IgD-negative memory B cell (primary cell): ENCODE results near the gene LIN7C. TPM values are rescaled to one million over a fixed set of nuclear protein-coding genes. Genes with fewer than 3 reads are reported as not detected.

Experiments used
- H3K27ac Mint-ChIP-seq, 3 donors: one replicate each; pipeline ENCODE4 v1.8.0; 2020 to 2022; ENCODE audit warnings: mild to moderate bottlenecking in 3 of 3, mixed read lengths in 3 of 3, moderate library complexity in 1 of 3
- H3K27me3 Mint-ChIP-seq: one replicate; pipeline ENCODE4 v1.8.0; 2021; ENCODE audit warnings: mixed read lengths
- H3K36me3 Mint-ChIP-seq: one replicate; pipeline ENCODE4 v1.8.0; 2020; ENCODE audit warnings: mild to moderate bottlenecking, mixed read lengths
- H3K4me1 Mint-ChIP-seq, 3 donors: one replicate each; pipeline ENCODE4 v1.8.0; 2020 to 2022; ENCODE audit warnings: mixed read lengths in 3 of 3, mild to moderate bottlenecking in 1 of 3
- H3K4me3 Mint-ChIP-seq, 4 donors: one replicate each; pipeline ENCODE4 v1.8.0; 2020 to 2022; ENCODE audit warnings: mild to moderate bottlenecking in 4 of 4, mixed read lengths in 4 of 4, moderate library complexity in 3 of 4
- H3K9me3 Mint-ChIP-seq, 3 donors: one replicate each; pipeline ENCODE4 v1.8.0; 2020 to 2021; ENCODE audit warnings: mixed read lengths in 3 of 3, mild to moderate bottlenecking in 1 of 3
- polyA plus RNA-seq: library from polyadenylated mRNA; unstranded; fragments of 300-500 nt; fragmentation: Illumina TruSeq; gene quantifications from one replicate; pipeline ENCODE4 v1.2.3, GENCODE V29; 2021

LIN7C gene
- polyA plus RNA-seq, 1 donor from 2014 or later, result 10.7 TPM

DNA sequence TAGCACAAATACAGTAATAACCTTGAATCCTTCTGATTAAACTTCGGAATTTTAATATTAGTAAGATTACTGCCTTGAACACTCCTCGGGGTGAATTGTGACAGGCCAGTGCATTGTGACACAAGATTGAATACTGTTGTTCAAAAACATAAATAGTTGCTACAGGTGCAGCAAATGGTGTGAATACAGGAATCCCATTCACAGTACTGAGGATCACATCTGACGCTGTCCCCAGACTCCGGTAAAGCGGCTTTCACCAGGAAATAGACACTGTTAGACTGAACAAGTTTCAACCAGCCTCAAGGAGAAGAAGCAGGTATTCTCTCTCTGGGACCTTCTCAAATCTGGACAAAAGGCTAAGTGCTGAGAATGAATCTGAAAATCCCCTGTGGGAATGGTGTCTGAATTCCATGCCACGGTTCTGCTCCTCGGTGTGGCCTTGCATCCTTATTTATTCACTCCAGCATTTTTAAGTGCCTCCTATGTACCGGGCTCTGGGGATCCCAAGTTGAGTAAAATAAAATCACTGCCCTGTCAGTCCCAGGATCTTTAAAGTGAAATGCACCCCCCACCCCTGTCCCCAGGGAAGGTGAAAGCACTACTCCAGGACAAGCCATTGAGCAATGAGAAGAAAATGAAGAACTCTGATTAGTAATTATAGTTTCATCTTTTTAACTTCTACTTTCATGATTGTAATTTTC, 37.4 kb downstream of the LIN7C start:
- Mint-ChIP-seq H3K4me3 (peak overlapping the region in 2 of 4 donors; percentile 12 to 41), H3K36me3 (peaks cover 1% of the 10 kb centered on the region), H3K9me3 (no peaks in the 10 kb centered on the region), H3K4me1 (peaks cover 13 to 32% (median 25%) of the 10 kb centered on the region in 3 donors), H3K27ac (no peak overlapping the region), H3K27me3 (peaks cover 7% of the 10 kb centered on the region)

DNA sequence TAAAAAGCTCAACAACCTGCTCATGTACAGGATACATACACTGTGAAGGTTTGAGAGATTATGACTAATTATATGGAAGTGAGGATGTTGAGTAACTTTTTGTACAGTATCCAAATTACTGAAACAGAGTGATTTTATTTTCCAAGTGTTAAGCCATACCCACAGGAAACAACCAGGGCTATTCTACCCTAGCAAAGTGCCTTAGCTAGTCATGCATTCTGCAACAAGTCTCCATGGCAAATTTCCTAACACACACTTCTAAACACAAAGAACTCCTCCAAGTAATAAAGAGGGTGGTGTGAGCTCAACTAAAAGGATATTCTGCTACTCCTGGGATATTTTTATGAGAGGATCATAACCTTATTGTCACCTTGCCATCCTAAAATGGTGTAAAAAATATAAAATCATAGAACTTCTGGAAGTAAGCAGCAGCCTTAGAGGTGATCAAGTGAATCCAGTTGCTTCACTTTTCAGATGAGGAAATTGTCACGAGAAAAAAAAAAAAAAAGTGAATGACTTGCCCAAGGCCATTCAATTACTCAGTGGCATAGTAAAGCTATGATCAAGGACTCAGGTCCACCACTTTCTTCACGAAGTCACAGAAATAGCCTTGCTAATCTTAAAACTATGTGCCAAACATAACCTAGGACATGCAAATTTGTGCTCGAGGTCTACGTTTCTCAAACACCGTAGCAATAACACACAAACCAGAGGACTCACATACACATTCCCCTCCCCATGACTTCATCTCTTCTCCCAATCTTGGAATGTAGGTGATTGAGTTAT, 38.2 kb downstream of the LIN7C start:
- no peak overlapping the region for H3K27ac Mint-ChIP-seq
- H3K27me3 Mint-ChIP-seq, result peaks cover 9% of the 10 kb centered on the region
- no peaks in the 10 kb centered on the region for H3K9me3 Mint-ChIP-seq
- peaks cover 1% of the 10 kb centered on the region for H3K36me3 Mint-ChIP-seq
- H3K4me3 Mint-ChIP-seq, result peak overlapping the region in 2 of 4 donors; percentile 12 to 41
- peaks cover 13 to 32% (median 25%) of the 10 kb centered on the region in 3 donors for H3K4me1 Mint-ChIP-seq

DNA sequence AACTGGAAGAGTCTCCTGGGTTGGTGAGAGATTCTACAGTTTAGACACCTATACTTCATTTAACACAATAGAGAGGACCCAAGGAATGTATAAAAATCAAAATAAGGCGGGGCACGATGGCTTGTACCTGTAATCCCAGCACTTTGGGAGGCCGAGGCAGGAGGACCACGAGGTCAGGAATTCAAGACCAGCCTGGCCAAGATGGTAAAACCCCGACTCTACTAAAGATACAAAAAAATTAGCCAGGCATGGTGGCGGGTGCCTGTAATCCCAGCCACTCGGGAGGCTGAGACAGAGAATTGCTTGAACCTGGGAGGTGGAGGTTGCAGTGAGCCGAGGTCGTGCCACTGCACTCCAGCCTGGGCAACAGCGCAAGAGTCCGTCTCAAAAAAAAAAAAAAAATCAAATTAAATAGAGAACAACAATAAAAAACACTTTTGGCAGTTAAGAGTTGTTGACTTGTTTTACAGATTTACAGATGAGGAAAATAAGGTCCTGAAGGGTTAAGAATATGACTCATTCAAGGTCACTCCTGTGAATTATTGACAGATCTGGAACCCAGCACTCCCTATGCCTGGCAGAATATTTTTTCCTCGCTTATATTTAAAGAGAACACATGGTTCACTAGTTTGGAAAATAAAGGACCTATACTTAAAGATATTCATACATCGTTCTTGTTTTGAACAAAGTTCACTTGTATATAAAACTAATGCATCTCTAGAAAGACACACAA, 39.2 kb downstream of the LIN7C start:
- Mint-ChIP-seq H3K27me3 (peaks cover 9% of the 10 kb centered on the region), H3K4me1 (peaks cover 5 to 23% (median 22%) of the 10 kb centered on the region in 3 donors), H3K9me3 (no peaks in the 10 kb centered on the region), H3K4me3 (no peak overlapping the region), H3K36me3 (no peaks in the 10 kb centered on the region), H3K27ac (no peak overlapping the region)

DNA sequence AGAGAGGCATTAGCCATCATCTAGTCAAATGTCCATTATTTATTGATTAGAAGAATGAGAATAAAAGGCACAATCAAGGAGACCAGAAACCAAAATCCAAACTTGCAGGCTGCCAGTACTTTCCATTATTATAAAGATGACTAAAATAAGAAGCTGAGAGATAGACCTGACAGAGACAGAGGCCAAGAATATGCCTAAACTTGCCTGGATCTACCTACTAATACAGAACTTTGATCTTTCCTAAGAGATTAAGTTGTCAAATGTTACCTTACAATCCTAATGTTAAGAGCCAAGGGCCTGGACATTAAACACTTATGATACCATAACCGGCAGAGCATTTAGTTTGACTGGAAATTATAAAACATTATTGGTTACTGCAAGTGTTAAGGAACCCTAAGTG, 40.2 kb downstream of the LIN7C start:
- Mint-ChIP-seq H3K36me3 (no peaks in the 10 kb centered on the region), H3K27ac (no peak overlapping the region), H3K27me3 (peaks cover 11% of the 10 kb centered on the region), H3K9me3 (no peaks in the 10 kb centered on the region), H3K4me3 (no peak overlapping the region), H3K4me1 (peaks cover 5 to 22% (median 20%) of the 10 kb centered on the region in 3 donors)

DNA sequence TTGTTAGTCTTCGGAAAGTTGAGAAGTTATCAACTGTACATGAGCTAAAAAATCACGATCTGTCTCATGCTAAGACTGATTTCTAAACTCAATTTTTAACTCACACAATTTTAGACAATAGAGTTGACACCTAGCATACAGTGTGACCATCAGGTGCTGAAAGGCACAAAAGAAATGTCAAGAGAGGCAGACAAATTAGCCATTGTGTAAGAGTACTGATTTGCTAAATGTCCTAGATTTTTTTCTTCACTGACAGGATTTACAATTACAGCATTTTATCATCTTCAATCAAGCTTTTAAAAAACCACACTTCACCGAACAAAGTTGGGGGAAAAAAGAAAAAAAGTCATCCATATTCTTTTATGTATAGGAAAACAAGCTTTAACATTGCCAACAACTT, 40.9 kb downstream of the LIN7C start:
- peaks cover 3 to 16% (median 13%) of the 10 kb centered on the region in 3 donors for H3K4me1 Mint-ChIP-seq
- H3K9me3 Mint-ChIP-seq, result no peaks in the 10 kb centered on the region
- peaks cover 12% of the 10 kb centered on the region for H3K27me3 Mint-ChIP-seq
- H3K27ac Mint-ChIP-seq, result no peak overlapping the region
- no peaks in the 10 kb centered on the region for H3K36me3 Mint-ChIP-seq
- H3K4me3 Mint-ChIP-seq, result no peak overlapping the region

DNA sequence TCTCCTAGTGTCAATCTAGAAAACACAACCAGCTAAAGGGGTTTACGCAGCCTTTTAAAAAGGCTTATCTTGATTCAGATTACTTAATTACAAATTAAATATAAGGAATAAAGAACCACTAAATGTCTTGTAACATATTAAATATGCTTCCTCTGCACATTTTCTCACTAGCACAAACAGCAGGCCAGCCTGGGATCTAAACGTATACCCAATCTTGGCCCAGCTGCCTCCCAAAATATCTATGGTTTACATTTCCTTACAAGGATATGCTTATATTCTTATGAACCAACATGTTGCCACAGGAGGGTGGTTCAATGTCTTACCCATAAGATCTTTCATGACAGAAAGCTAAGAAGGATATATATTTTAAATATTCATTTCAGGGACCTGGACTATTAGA, 41.7 kb downstream of the LIN7C start:
- Mint-ChIP-seq H3K27me3 (peaks cover 10% of the 10 kb centered on the region), H3K27ac (no peak overlapping the region), H3K36me3 (peaks cover 3% of the 10 kb centered on the region), H3K9me3 (no peaks in the 10 kb centered on the region), H3K4me3 (no peak overlapping the region), H3K4me1 (peaks cover 0 to 10% (median 6%) of the 10 kb centered on the region in 3 donors)

DNA sequence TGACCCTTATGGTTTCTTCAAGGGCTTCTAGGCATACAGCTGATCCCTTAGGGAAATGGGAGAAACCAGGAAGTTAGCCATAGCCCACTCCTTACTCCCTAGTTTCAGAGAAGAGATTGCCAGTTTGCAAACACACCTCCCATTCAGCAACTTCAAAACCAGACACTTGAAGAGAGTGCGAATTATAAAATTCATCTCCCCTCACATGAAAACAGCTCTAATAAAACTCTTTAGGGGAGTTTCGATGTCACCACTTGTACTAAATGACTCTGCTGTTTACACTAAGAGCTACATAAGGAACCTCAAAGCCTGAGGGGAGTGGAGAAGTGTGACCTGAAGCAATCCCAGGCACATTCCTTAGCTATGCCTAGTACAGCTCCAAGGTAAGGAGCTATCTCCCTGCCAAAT, 42.3 kb downstream of the LIN7C start:
- Mint-ChIP-seq H3K27me3 (peaks cover 9% of the 10 kb centered on the region), H3K4me1 (peaks cover 0 to 5% (median under 1%) of the 10 kb centered on the region in 3 donors), H3K27ac (no peak overlapping the region)

DNA sequence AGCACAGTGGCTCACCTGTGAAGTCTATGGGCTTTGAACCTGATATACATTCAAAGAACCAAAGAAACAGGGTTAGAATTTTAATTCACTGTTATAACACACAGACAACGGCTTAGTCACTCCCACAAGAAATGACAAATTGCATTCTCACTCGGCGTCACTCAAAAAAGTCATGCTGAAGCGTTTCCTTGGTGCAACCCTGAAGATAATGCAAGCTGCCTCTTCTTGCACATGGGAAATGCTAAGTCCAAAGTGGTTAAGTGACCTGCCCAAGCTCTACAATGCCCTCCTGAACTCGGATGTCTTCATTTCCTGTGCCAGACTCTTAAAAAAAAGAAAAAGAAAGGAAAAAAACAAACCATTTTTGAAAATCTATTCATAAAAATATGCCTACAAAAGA, 44.0 kb downstream of the LIN7C start:
- no peaks in the 10 kb centered on the region for H3K9me3 Mint-ChIP-seq
- H3K36me3 Mint-ChIP-seq, result peaks cover 3% of the 10 kb centered on the region
- H3K27me3 Mint-ChIP-seq, result peaks cover 7% of the 10 kb centered on the region
- no peak overlapping the region for H3K4me3 Mint-ChIP-seq
- H3K4me1 Mint-ChIP-seq, result peaks cover 0 to 5% (median 2%) of the 10 kb centered on the region in 3 donors
- no peak overlapping the region for H3K27ac Mint-ChIP-seq

More for the DNA sequence above, 42.3 kb downstream of the LIN7C start:
- peaks cover 3% of the 10 kb centered on the region for H3K36me3 Mint-ChIP-seq
- no peaks in the 10 kb centered on the region for H3K9me3 Mint-ChIP-seq
- no peak overlapping the region for H3K4me3 Mint-ChIP-seq

DNA sequence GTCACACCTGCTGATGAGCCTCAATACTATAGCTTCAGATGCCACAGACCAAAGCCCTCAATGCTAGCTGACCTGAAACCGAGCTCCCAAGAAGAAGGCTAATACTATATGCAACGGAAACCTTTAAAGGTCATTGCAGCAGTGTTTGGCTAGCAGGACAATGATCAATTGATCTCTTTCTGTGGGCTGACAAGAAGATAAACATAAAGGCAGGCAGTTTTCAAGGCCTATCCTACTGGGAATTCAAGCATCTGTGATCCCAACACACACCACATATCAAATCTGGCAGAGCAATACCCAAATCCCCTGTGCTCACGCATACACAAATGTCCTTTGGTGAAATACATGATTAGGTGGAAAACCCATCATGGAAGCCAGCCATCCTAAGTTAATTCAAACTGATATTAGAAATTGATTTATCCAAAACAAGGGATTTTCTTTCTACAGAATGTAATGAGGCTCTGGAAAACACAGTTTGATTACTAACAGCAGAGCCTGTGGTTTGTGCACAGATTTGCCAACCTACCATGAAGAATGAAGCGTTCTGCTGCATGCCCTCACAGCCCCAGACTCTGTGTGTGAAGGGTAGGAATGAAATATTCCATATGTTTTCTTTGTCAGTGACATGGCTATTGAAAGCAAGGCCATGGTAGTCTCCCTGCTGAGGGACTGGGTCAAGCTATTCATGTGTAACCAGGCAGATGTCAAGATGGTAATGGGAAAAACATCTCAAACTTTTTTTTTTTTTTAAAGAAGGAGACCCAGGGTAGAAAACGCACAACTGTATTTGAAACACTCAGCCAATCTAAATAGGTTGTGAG, 46.2 kb downstream of the LIN7C start:
- peaks cover 0 to 2% (median 0%) of the 10 kb centered on the region in 3 donors for H3K4me1 Mint-ChIP-seq

DNA sequence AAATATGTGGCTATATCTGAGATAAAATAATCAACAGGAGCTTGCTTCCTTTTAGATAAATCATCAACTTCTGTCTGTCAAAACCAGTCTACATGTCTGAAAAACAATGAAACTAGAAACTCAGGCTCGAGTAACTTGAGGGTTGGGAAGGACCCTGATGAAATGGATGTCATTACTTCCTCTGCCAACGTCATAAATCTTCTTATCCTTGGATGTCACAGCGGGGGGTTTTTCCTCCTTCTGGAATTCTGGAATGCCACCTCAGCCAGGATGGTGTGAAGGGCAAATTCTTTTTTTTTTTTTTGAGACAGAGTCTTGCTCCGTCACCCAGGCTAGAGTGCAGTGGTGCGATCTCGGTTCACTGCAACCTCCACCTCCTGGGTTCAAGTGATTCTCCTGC, 47.4 kb downstream of the LIN7C start:
- Mint-ChIP-seq H3K4me1 (peaks cover 0 to 2% (median 0%) of the 10 kb centered on the region in 3 donors), H3K36me3 (peaks cover 4% of the 10 kb centered on the region), H3K4me3 (no peak overlapping the region), H3K27ac (no peak overlapping the region), H3K9me3 (no peaks in the 10 kb centered on the region), H3K27me3 (peaks cover 5% of the 10 kb centered on the region)

More for the DNA sequence above, 46.2 kb downstream of the LIN7C start:
- Mint-ChIP-seq H3K9me3 (no peaks in the 10 kb centered on the region), H3K27ac (no peak overlapping the region), H3K27me3 (peaks cover 5% of the 10 kb centered on the region), H3K36me3 (peaks cover 3% of the 10 kb centered on the region), H3K4me3 (no peak overlapping the region)

DNA sequence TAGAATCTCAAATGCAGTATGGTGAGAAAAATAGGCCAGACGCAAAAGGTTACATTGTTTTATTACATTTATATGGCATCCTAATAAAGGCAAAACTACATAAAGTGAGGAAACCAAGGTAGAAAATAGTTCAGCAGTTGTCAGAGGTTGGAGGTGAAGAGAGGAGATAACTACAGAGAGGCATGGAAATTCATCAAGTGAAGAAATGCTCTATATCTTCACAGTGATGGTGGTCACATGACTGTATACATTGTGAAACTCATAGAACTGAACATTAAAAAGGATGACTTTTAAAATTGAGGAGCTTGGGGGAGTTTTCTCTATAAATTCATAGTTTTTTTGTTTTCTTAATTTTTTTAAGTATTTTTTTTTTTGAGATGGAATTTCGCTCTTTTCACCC, 48.4 kb downstream of the LIN7C start:
- Mint-ChIP-seq H3K27ac (no peak overlapping the region), H3K9me3 (no peaks in the 10 kb centered on the region), H3K4me1 (peaks cover 0 to 2% (median 0%) of the 10 kb centered on the region in 3 donors), H3K36me3 (peaks cover 4% of the 10 kb centered on the region), H3K27me3 (peaks cover 3% of the 10 kb centered on the region), H3K4me3 (no peak overlapping the region)

DNA sequence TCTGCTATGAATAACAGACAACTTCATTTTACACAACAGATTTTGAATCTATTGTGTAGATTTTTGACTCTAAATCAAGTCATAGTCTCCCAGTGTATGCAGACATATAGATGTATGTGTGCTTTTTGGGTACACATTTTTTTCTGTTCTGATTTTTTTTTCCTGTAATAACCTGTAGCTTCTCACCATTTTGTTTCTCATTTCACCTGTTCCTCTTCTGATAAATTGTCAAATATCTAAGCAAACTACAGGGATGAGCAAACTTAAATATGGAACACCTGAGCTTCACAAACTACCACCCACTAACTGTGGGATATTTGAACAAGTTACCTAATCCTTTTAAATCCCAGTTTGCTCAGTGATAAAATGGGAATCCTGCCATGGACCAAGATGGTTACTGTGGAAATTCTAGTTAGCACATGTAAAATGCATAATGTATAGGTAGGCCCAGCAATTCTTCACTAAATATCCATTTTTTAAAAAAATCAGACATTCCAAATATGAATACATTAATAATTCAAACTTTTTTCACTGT, 49.7 kb downstream of the LIN7C start:
- peaks cover 3% of the 10 kb centered on the region for H3K27me3 Mint-ChIP-seq
- no peak overlapping the region for H3K4me3 Mint-ChIP-seq
- peaks cover 0 to 2% (median 0%) of the 10 kb centered on the region in 3 donors for H3K4me1 Mint-ChIP-seq
- H3K27ac Mint-ChIP-seq, result no peak overlapping the region
- peaks cover 4% of the 10 kb centered on the region for H3K36me3 Mint-ChIP-seq
- H3K9me3 Mint-ChIP-seq, result no peaks in the 10 kb centered on the region

DNA sequence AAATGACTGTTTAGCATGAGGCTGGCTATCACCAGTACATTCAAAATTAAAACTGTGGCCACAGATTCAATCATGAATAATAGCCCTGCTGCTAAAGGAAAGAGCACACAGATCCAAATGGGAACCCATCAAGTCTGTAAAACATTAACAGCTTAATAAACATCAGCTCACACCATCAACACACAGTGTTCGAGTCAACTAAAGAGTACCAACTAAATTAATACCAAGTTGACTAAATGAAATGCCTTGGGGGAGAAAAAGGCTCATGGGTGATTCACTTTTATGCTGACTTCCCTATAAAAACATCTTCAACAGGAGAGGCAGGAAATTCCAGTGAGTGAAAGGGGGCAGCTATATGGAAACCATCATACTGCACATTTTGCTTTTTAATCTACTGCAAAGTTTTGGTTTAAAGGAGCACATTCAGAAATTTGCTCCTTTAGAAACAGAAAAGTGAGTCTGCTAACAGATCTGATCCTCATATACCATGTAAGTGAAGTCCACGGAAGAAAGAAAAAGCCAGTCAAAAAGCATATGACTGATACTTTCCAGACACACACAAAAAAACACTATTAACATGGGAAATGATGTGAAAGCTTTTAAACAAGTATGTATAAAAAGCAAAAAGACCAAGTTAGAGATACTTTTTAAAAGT, 50.3 kb downstream of the LIN7C start:
- Mint-ChIP-seq H3K27ac (no peak overlapping the region), H3K27me3 (no peaks in the 10 kb centered on the region), H3K9me3 (no peaks in the 10 kb centered on the region), H3K4me1 (peaks cover 0 to 2% (median 0%) of the 10 kb centered on the region in 3 donors), H3K4me3 (no peak overlapping the region), H3K36me3 (peaks cover 4% of the 10 kb centered on the region)

DNA sequence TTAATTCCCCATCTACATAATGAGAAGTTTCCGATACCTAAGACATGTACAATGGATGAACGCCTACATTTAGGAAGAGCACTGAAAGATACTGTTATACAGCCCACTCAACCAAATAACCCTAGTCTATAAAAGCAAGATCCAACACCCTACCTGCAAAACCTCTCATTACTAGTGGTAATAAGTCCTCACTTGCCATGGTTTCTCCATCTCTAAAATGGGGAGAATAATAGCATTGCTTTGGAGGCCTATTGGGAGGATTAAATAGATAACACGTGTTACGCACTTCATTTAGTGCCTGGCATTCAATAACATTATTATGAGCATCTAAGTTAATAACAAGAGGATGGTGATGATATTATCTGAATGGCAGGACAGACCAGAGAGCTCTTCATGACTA, 50.9 kb downstream of the LIN7C start:
- Mint-ChIP-seq H3K4me1 (peaks cover 0 to 2% (median 0%) of the 10 kb centered on the region in 3 donors), H3K27ac (no peak overlapping the region), H3K36me3 (peaks cover 4% of the 10 kb centered on the region), H3K9me3 (no peaks in the 10 kb centered on the region), H3K4me3 (no peak overlapping the region), H3K27me3 (no peaks in the 10 kb centered on the region)
